Measurements from ENCODE around the gene TOGARAM1.

The TOGARAM1 gene

DNA sequence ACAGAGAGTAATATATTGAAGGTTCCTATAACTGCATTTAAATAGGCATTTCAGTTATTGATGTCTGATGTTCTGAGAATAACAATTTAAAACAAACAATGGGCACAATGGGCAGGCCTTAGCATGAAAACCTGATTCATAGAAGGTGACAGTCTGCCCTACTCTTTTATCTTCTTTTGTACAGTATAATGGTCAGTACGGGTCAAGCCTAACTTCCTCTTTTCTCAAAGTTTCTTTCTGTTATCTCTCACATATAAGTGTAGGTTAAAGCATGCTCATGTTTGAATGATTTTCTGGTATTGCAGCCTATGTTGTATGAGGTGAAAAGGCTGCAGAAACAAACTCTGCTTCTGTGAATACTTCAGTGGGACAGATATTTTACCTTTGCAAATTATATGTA lies 158.1 kb downstream of the TOGARAM1 start:
- peaks cover 90% of the 10 kb centered on the region for H3K36me3 ChIP-seq (ENCODE audit: insufficient read depth, low read length)
- no peak overlapping the region for H3K9ac ChIP-seq (ENCODE audit: insufficient read length)
- H3K9me3 ChIP-seq (ENCODE audit: low read depth, low read length) = no peaks in the 10 kb centered on the region
- TF ChIP-seq FOXP2 (optimal IDR thresholded peaks at IDR 0.05; ENCODE audit: control extremely low read depth, extremely low read length, insufficient read depth) = no peak
- no peak overlapping the region for H3K4me3 ChIP-seq
- no peak overlapping the region for H3K27ac ChIP-seq
- DNase-seq (ENCODE audit: low read depth, low spot score) = no peak

GRCh38 chr14:45123271-45123670 lies 161.3 kb downstream of the TOGARAM1 start:
- H3K4me3 ChIP-seq = no peak overlapping the region
- H3K9me3 ChIP-seq (ENCODE audit: low read depth, low read length) = 0 out of 2 replicates have a peak, but pooled peaks cover 3% of the 10 kb centered on the region
- DNase-seq (ENCODE audit: low read depth, low spot score) = no peak
- TF ChIP-seq FOXP2 (optimal IDR thresholded peaks at IDR 0.05; ENCODE audit: control extremely low read depth, extremely low read length, insufficient read depth) = no peak
- no peak overlapping the region for H3K27ac ChIP-seq
- H3K9ac ChIP-seq (ENCODE audit: insufficient read length) = no peak overlapping the region
- peaks cover 76% of the 10 kb centered on the region for H3K36me3 ChIP-seq (ENCODE audit: insufficient read depth, low read length)

Data from SK-N-MC (cell line).